Activated naive CD4-positive, alpha-beta T cell (primary cell): ENCODE measurements around the gene PGRMC2.
"Not testable (repeated sequence)": the region's sequence is repeated elsewhere in the genome, so short reads cannot be mapped to it uniquely, and the experiment has no call there.

Experiments used
- DNase-seq, 4 experiments: peaks; one replicate each; lab custom pipeline; 2025; lab: John Stamatoyannopoulos, UW

The PGRMC2 gene

GRCh38 chr4:128267745-128268144 lies 19.9 kb downstream of the PGRMC2 start:
- no peak for DNase-seq

DNA sequence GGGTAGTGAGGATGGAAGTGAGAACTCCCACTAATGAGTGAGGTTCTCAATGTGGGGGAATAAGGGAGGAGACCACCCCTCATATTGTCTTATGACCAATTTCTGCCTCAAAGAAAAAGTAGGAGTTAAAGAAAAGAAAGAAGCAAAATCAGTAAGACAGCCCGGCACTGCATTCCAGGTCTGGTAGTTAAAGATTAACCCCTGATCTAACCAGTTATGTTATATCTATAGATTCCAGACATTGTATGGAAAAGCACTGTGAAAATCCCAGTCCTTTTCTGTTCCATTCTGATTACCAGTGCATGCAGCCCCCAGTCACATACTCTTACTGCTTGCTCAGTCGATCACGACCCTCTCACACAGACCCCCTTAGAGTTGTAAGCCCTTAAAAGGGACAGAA lies 20.4 kb downstream of the PGRMC2 start:
- DNase-seq, result not testable (repeated sequence)

DNA sequence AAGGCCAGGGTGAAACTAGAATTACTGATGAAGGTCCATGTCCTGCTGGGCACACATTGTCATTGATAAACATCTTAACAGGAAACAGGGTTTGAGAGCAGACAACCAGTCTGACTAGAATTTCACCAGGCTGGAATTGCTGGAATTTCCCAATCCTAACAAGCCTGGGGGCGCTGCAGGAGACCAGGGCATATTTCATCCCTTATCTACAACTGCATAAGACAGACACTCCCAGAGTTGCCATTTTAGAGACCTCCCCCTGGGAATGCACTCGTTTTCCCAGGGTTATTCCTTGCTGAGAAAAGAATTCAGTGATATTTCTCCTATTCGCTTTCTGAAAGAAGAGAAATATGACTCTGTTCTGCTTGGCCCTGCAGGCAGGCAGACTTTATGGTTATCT lies 22.1 kb downstream of the PGRMC2 start:
- not testable (repeated sequence) for DNase-seq

DNA sequence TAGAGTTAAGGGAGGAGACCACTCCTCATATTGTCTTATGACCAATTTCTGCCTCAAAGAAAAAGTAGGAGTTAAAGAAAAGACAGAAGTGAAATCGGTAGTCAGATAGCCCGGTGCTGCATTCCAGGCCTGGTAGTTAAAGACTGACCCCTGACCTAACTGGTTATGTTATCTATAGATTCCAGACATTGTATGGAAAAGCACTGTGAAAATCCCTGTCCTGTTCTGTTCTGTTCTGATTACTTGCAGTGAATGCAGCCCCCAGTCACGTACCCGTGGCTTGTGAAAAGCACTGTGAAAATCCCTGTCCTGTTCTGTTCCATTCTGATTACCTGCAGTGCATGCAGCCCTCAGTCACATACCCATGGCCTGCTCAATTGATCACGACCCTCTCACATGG lies 27.7 kb downstream of the PGRMC2 start:
- not testable (repeated sequence) for DNase-seq

DNA sequence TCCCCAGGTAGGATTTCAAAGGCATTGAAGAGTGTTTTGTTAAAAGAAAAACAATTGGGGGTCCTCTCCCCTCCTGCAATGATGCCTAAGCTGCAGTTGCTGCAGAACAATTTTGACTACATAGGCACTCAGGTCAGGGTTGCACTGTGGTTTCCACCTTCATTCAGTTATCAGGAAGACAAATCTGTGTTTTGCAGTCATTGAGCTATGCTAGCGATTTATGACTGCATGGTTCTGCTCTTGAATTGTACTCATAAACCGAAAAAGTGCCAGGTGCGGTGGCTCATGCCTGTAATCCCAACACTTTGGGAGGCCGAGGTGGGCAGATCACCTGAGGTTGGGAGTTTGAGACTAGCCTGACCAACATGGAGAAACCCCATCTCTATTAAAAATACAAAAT lies 29.4 kb downstream of the PGRMC2 start:
- DNase-seq, result not testable (repeated sequence)

DNA sequence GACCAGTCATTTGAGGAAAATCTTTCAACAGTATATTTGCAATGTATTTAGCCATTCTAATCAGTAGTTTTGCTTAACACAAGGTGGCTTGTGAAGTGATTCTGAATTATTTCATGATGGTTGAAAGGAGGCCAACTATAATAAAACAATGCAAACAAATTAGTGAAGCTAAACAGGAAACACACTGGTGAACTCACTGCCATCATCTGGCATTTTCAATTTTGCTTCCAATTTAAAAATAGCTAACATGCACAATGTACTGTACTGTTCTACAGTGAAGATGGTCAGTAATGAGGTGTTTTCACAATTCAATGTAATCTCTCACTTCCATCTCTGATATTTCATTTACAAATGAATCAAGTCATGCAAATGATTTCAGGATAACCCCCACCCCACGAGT lies 31.1 kb downstream of the PGRMC2 start:
- no peak for DNase-seq

DNA sequence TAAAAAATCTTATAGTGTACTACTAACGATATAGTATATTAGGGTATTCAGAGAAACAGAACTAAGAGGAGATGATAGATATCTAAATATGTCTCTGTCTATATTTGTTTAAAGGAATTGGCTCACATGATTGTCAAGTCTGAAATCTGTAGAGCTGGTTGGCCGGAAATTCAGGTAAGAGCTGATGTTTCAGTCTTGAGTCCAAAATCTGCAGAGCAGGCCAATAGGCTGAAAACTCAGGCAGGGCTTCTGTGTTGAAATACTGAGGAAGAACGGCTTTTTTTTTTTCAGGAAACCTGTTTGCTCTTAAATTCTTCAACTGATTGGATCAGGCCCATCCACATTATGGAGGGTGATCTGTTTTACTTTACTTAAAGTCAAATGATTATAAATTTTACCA lies 31.7 kb downstream of the PGRMC2 start:
- DNase-seq, result no peak

- DNase-seq, result no peak
Observed at GRCh38 chr4:128249787-128250668, 37.6 kb downstream of the PGRMC2 start.

- no peak for DNase-seq
Observed at GRCh38 chr4:128247906-128248305, 39.7 kb downstream of the PGRMC2 start.

DNA sequence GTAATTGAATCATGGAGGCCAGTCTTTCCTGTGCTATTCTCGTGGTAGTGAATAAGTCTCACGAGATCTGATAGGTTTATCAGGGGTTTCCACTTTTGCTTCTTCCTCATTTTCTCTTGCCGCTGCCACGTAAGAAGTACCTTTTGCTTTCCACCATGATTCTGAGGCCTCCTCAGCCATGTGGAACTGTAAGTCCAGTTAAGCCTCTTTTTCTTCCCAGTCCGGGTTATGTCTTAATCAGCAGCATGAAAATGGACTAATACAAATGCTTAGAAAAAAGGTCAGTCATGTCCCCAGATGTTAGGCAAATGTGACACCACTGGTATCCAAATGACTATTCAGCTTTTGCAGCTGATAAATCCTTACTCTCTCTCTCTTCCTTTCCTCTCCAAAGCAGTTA lies 42.2 kb downstream of the PGRMC2 start:
- DNase-seq, result not testable (repeated sequence)

DNA sequence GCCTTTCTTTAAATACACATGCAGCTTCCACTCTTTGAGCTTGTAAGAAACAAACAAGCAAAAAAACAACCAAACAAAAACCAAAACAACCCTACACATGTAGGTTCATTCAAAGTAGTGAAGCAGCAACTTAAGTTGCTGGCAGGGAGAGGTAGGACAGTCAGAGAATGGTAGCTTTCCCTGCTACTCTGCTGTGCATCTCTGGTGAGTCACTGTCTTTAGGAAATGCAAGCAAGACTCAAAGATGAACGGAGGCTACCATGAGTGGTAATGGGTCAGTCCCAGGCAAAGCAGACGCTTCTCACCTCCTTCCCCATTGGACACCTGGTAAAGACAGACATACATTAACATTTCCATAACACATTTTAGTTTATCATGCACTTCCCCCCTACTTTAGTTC lies 43.2 kb downstream of the PGRMC2 start:
- no peak for DNase-seq

DNA sequence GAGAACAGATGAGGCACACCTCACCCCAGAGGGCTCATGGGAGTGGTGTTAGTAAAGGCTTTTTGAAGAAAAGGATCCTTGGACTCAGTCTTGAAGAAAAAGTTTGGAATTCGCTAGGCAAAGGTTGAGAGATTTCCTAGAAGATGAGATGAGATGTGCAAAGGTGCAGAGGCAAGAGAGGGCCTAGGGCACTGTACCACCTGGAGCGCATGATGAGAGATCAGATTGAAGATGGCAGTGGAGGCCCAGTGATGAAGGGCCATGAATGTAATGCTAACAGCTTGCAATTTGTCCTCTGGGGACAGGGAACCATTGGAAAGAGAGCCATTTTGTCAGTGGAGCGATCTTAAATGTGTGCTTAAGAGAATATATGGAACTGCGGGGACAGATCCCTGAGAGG lies 45.0 kb downstream of the PGRMC2 start:
- DNase-seq, result no peak

DNA sequence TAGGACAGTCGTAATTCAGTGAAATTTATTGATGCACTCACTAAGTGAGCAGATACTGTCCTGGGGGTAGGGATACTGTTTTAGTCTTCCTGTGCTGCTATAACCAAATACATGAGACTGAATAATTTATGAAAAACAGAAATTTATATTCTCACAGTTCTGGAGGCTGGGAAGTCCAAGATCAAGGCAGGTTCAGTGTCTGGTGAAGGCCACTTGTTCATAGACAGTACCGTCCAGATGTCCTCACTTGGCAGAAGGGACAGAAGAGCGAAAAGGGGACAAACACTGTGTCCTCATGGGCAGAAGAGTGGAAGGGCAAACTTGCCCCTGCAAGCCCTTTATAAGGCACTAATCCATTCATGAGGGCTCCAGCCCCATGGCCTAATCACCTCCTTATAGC lies 45.6 kb downstream of the PGRMC2 start:
- no peak for DNase-seq

GRCh38 chr4:128241425-128241913 lies 46.1 kb downstream of the PGRMC2 start:
- DNase-seq, result no peak

DNA sequence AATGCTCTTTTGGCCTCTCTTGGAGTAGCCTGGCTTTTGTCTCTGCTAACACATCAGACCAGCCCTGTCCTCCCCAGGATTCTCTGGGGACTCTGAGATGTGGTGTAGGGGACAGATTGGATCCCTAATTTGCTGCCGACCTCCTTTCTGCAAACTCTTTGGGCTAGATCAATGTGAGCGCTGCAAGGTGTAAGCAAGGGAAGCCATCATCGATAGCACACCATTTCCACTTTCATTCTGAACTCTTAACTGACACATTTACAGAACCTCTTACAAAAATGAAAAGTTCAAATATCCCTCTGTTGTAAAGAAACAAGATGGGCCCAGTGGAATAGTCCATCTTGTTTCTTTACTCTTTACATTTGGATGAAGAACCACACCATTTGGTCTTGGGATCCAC lies 46.6 kb downstream of the PGRMC2 start:
- no peak for DNase-seq

DNA sequence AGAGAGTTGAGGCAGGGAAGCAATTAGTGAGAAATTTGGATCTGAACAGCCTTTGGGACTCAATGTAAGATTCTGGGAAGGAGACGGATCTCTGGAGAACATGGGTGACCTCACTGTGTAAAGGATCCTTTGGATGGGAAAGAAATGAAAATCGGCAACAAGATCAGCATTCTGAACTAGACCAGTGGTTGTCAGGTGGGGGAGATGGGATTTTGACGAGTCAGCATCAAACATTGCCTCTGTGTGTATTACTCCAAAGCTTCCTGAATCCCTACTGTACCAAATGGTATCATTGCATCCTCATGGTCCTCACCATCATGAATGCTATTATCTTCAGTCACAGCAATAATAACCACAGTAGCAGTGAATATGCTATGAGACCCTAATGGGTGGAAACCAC lies 52.8 kb downstream of the PGRMC2 start:
- DNase-seq, result no peak

GRCh38 chr4:128232719-128233118 lies 54.9 kb downstream of the PGRMC2 start:
- no peak for DNase-seq

DNA sequence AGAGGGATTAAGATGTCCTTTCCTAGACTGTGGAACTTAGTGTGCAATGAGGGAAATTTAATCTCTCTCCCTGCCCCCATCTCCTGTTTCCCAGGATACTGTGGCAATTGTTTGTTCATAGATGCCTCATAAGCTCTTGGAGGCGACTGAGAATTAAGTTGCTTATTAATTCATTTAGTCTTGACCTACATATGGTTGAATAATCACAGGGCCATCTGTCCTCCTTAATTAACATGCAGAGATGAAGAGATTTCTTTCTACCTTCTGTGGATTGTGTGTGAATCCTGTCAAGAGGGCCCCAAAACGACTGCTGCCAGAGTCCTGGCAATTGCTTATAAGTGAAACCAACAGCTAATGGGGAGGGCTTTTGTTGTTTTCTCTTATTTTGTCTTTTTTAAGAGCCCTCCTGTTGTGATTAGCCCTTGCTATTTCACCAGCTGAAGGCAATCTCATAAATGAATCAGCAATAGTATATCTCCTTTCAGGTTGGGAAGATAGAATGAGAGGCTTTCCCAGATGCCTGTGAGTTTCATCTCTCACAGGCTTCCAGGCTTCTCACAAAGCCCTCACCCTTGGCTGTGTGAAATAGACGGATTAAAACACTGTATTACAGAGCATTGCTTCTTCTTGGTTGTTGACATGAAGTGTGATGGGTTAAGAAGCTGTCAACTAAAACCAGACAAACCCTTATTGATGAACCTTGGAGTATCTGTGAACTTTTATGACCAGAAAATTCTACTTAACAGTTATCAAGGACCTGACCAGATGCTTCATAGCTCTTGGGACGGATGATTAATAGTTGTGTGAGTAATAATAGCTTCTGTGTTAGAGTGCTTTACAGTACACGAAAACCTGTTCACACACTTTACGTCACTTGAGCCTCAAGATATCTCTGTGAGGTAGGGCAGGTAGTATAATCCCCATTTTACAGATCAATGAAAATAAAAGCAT lies 58.5 kb downstream of the PGRMC2 start:
- no peak for DNase-seq

DNA sequence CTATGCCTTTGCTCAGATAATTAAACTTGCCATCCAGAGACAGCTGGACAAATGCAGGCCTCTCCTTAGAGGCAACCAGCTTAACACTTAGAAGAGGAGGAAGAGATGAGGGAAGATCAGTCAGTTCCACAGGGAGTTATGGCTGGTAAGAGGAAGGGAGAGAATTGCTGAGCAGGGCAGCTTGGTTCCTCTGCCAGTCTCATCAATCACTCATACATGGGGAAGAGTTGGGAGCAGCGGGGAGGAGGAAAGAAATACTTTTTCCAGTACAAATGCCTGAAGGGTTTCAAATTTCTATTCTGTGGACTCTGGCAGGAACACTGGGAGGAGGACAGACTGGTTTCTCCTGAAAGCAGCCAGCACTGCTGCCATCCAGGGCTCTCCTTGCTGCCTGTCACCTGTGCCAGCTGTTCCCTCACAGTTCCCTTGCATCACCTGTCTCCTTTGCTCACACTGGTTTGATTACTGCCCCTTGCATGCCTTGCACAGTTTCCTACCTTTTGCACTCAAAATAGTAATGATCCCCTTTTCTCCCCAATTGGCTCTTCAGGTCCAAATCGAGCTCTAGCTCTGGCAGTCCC lies 59.5 kb downstream of the PGRMC2 start:
- no peak for DNase-seq

DNA sequence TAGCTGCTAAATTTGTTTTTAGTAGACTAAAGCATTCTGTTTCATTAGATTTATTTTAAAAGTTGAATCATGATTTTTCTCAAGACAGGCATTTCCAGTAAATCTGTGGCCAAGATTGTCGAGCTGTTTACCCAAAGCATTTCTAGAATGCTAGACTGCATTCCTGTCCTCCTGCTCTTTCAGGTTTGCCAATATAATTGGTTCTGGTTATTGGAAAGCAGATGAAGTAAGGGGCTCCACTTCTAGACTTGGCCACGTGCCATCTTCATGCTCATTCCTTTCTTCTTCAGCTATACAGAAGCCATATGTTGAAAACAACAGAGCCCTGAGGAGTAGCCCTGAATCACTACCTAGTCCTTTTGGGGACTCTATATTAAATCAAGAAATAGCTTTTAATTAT lies 62.5 kb downstream of the PGRMC2 start:
- DNase-seq, result no peak

DNA sequence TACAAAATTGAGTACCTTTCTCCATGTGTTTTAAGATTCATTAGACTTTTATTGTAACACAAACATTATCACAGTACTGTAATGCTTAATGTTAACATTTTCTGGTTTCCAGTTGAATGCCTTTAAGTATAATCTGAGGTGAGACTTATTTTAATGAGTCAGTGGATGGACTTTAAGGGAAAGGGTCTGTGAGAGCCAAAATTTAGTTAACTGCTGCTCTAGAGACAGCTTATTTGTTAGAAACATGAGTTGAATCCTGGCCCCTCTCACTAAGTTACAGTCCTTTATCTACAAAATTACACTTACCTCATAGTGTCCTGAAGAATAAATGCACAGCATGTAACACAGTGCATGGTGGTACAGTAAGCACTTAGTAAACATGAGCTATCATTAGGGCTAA lies 66.0 kb downstream of the PGRMC2 start:
- DNase-seq, result no peak
